ENCODE data around the gene GPR34.
"Not testable (repeated sequence)": the region's sequence is repeated elsewhere in the genome, so short reads cannot be mapped to it uniquely, and the experiment has no call there.

Gene GPR34

GRCh38 chrX:41688835-41689234 is at the start of gene GPR34:
TSS of gene GPR34 (plus strand) at chrX:41688973. CDS start at chrX:41695634, 6,661 bp downstream.
- DNase-seq (ENCODE audit: low read depth in 2 of 2), result no peak

- DNase-seq (ENCODE audit: low read depth in 2 of 2), result not testable (repeated sequence)
Observed at GRCh38 chrX:41646201-41646600, 42.6 kb upstream of the GPR34 start.

GRCh38 chrX:41653125-41653524 is 35.6 kb upstream of the GPR34 start:
- DNase-seq (ENCODE audit: low read depth in 2 of 2), result no peak

- DNase-seq (ENCODE audit: low read depth in 2 of 2), result no peak
Observed at GRCh38 chrX:41655101-41655500, 33.7 kb upstream of the GPR34 start.

GRCh38 chrX:41655631-41656030 is 33.1 kb upstream of the GPR34 start:
- no peak for DNase-seq (ENCODE audit: low read depth in 2 of 2)

- no peak for DNase-seq (ENCODE audit: low read depth in 2 of 2)
Observed at GRCh38 chrX:41661366-41662095, 27.2 kb upstream of the GPR34 start.

- no peak for DNase-seq (ENCODE audit: low read depth in 2 of 2)
Observed at GRCh38 chrX:41664375-41664901, 24.3 kb upstream of the GPR34 start.

GRCh38 chrX:41664908-41665307 is 23.9 kb upstream of the GPR34 start:
- DNase-seq (ENCODE audit: low read depth in 2 of 2), result no peak

- DNase-seq (ENCODE audit: low read depth in 2 of 2), result no peak
Observed at GRCh38 chrX:41665686-41666085, 23.1 kb upstream of the GPR34 start.

GRCh38 chrX:41666251-41666650 is 22.5 kb upstream of the GPR34 start:
- DNase-seq (ENCODE audit: low read depth in 2 of 2), result no peak

- DNase-seq (ENCODE audit: low read depth in 2 of 2), result no peak
Observed at GRCh38 chrX:41667631-41668030, 21.1 kb upstream of the GPR34 start.

GRCh38 chrX:41670112-41670511 is 18.7 kb upstream of the GPR34 start:
- no peak for DNase-seq (ENCODE audit: low read depth in 2 of 2)

- no peak for DNase-seq (ENCODE audit: low read depth in 2 of 2)
Observed at GRCh38 chrX:41671082-41671481, 17.7 kb upstream of the GPR34 start.

GRCh38 chrX:41672643-41673042 is 16.1 kb upstream of the GPR34 start:
- DNase-seq (ENCODE audit: low read depth in 2 of 2), result no peak

GRCh38 chrX:41676361-41676760 is 12.4 kb upstream of the GPR34 start:
- not testable (repeated sequence) for DNase-seq (ENCODE audit: low read depth in 2 of 2)

GRCh38 chrX:41677183-41678060 is 11.4 kb upstream of the GPR34 start:
- DNase-seq (ENCODE audit: low read depth in 2 of 2), result no peak

GRCh38 chrX:41684138-41684537 is 4.6 kb upstream of the GPR34 start:
- no peak for DNase-seq (ENCODE audit: low read depth in 2 of 2)

- DNase-seq (ENCODE audit: low read depth in 2 of 2), result no peak
Observed at GRCh38 chrX:41684940-41685339, 3.8 kb upstream of the GPR34 start.

GRCh38 chrX:41686788-41687187 is 2.0 kb upstream of the GPR34 start:
- no peak for DNase-seq (ENCODE audit: low read depth in 2 of 2)

- DNase-seq (ENCODE audit: low read depth in 2 of 2), result no peak
Observed at GRCh38 chrX:41688156-41688555, 617 bp upstream of the GPR34 start.

- DNase-seq (ENCODE audit: low read depth in 2 of 2), result no peak
Observed at GRCh38 chrX:41689711-41690110, 938 bp downstream of the GPR34 start.

GRCh38 chrX:41692162-41692749 is 3.5 kb downstream of the GPR34 start:
- no peak for DNase-seq (ENCODE audit: low read depth in 2 of 2)
